GM12891 (cell line): Measurements from ENCODE around the gene ARR3.

Experiments used
- SPI1 ChIP-seq: IDR thresholded peaks from 2 replicates; pipeline ENCODE4 v1.6.1; 2011; ENCODE audit warnings: low read depth, low read length, control low read depth
- TAF1 ChIP-seq: IDR thresholded peaks from 2 replicates; pipeline ENCODE4 v1.6.1; 2011; ENCODE audit warnings: low read depth, low read length, control low read depth

- TF ChIP-seq SPI1, result no peak
- no peak for TF ChIP-seq TAF1
Observed at GRCh38 chrX:70255452-70255851, 12.7 kb upstream of the ARR3 start.
